Measurements from ENCODE around the gene GMPPB. TPM values are rescaled to one million over a fixed set of nuclear protein-coding genes. Genes with fewer than 3 reads are reported as not detected.

Gene GMPPB
- total and polyA plus RNA-seq, 12 donors, result 8.7 to 48.8 (median 12.9) TPM

- intact Hi-C loops (cut with DNase I), result no loop called here
- no peak overlapping the region for H3K4me3 ChIP-seq
- TF ChIP-seq CTCF (IDR thresholded peaks at IDR 0.05), result no peak
- ATAC-seq (no peak), DNase-seq (no peak)
- no peak overlapping the region for H3K27ac ChIP-seq
- no peaks in the 10 kb centered on the region for H3K4me1 ChIP-seq
- no peaks in the 10 kb centered on the region for H3K27me3 ChIP-seq
- H3K36me3 ChIP-seq, result peaks cover 0 to 98% (median 19%) of the 10 kb centered on the region in 9 donors
- H3K9me3 ChIP-seq, result no peaks in the 10 kb centered on the region
These were observed 16.7 kb upstream of the GMPPB start for GRCh38 chr3:49740427-49740826.

- intact Hi-C loops (cut with DNase I), result no loop called here
- no peaks in the 10 kb centered on the region for H3K9me3 ChIP-seq
- ATAC-seq (no peak), DNase-seq (no peak)
- no peak overlapping the region for H3K4me3 ChIP-seq
- 94 to 96% methylated on average over 11 of the region's 11 CpGs for WGBS, 2 donors
- peaks cover 0 to 98% (median 22%) of the 10 kb centered on the region in 9 donors for H3K36me3 ChIP-seq
- no peaks in the 10 kb centered on the region for H3K27me3 ChIP-seq
- H3K4me1 ChIP-seq, result no peaks in the 10 kb centered on the region
- H3K27ac ChIP-seq, result no peak overlapping the region
- TF ChIP-seq CTCF (IDR thresholded peaks at IDR 0.05), result no peak
These were observed 14.4 kb upstream of the GMPPB start for GRCh38 chr3:49738067-49738713.

- ATAC-seq, result no peak
- 94 to 96% methylated on average over 6 of the region's 6 CpGs for WGBS, 2 donors
- Histone ChIP-seq H3K4me3 (no peak overlapping the region), H3K36me3 (peaks cover 0 to 100% (median 40%) of the 10 kb centered on the region in 9 donors), H3K9me3 (no peaks in the 10 kb centered on the region), H3K4me1 (no peaks in the 10 kb centered on the region), H3K27me3 (no peaks in the 10 kb centered on the region), H3K27ac (no peak overlapping the region)
- intact Hi-C loops (cut with DNase I), result no loop called here
- no peak for TF ChIP-seq CTCF (IDR thresholded peaks at IDR 0.05)
- DNase-seq, result no peak
These were observed 11.0 kb upstream of the GMPPB start for GRCh38 chr3:49734752-49735151.

- Histone ChIP-seq H3K27ac (no peak overlapping the region), H3K9me3 (no peaks in the 10 kb centered on the region), H3K27me3 (no peaks in the 10 kb centered on the region), H3K4me1 (no peaks in the 10 kb centered on the region), H3K4me3 (no peak overlapping the region), H3K36me3 (peaks cover 0 to 100% (median 40%) of the 10 kb centered on the region in 9 donors)
- no peak for ATAC-seq
- intact Hi-C loops (cut with DNase I), result no loop called here
- TF ChIP-seq CTCF (IDR thresholded peaks at IDR 0.05), result no peak
- 79 to 89% methylated on average over 1 of the region's 1 CpG for WGBS, 2 donors
- DNase-seq, result no peak
These were observed 9.8 kb upstream of the GMPPB start for GRCh38 chr3:49733551-49733950.
